ENCODE data around the gene PXMP4.

PXMP4 gene

GRCh38 chr20:33653900-33654596 is 66.1 kb downstream of the PXMP4 start:
- Histone ChIP-seq H3K27ac (replicated peaks; ENCODE audit: low read length) (no peak overlapping the region), H2AK5ac (ENCODE audit: low read depth, low read length) (no peak overlapping the region), H3K4me1 (ENCODE audit: control insufficient read depth in 2 of 2, insufficient read depth in 1 of 2, low read depth in 1 of 2, low read length in 2 of 2) (peaks cover 0 to 5% of the 10 kb centered on the region in 2 donors), H3K9me3 (replicated peaks in 1 of 2; ENCODE audit: control insufficient read depth in 2 of 2, insufficient read depth in 1 of 2, low read depth in 1 of 2, low read length in 2 of 2) (no peaks in the 10 kb centered on the region), H3K79me1 (ENCODE audit: low read depth, low read length) (peaks cover 3% of the 10 kb centered on the region), H4K8ac (ENCODE audit: low read depth, low read length) (no peak overlapping the region), H3K23ac (ENCODE audit: low read depth, low read length, poor library complexity) (peak overlapping the region; percentile 11), H3K36me3 (replicated peaks in 1 of 2; ENCODE audit: control insufficient read depth in 2 of 2, insufficient read depth in 2 of 2, low read length in 2 of 2) (peaks cover 4 to 12% of the 10 kb centered on the region in 2 donors), H3K27me3 (ENCODE audit: control insufficient read depth in 3 of 3, insufficient read depth in 3 of 3, low read depth in 1 of 3, low read length in 3 of 3) (no peaks in the 10 kb centered on the region), H3K4me3 (ENCODE audit: low read length in 2 of 2) (no peak overlapping the region), H3K9ac (ENCODE audit: low read depth, low read length, poor library complexity) (no peak overlapping the region), H3K4ac (ENCODE audit: low read length) (no peak overlapping the region), H3K14ac (ENCODE audit: low read length) (no peak overlapping the region), H2BK120ac (ENCODE audit: low read depth, low read length) (no peak overlapping the region), H4K91ac (ENCODE audit: low read depth, low read length, poor library complexity) (no peak overlapping the region), H3K18ac (ENCODE audit: low read length) (no peak overlapping the region), H2BK15ac (ENCODE audit: low read length) (no peak overlapping the region), H2BK5ac (ENCODE audit: low read length) (no peak overlapping the region), H2BK12ac (ENCODE audit: low read length) (no peak overlapping the region), H3K4me2 (ENCODE audit: insufficient read depth, low read length, poor library complexity, severe bottlenecking) (no peak overlapping the region), H2AFZ (ENCODE audit: low read length) (no peak overlapping the region)
- no peak for DNase-seq (ENCODE audit: low spot score)
- WGBS, 2 donors (ENCODE audit: extremely low coverage in 2 of 2, insufficient read length in 2 of 2, insufficient replicate concordance in 1 of 2), result no CpG with 5 or more reads among the region's 11 CpGs

DNA sequence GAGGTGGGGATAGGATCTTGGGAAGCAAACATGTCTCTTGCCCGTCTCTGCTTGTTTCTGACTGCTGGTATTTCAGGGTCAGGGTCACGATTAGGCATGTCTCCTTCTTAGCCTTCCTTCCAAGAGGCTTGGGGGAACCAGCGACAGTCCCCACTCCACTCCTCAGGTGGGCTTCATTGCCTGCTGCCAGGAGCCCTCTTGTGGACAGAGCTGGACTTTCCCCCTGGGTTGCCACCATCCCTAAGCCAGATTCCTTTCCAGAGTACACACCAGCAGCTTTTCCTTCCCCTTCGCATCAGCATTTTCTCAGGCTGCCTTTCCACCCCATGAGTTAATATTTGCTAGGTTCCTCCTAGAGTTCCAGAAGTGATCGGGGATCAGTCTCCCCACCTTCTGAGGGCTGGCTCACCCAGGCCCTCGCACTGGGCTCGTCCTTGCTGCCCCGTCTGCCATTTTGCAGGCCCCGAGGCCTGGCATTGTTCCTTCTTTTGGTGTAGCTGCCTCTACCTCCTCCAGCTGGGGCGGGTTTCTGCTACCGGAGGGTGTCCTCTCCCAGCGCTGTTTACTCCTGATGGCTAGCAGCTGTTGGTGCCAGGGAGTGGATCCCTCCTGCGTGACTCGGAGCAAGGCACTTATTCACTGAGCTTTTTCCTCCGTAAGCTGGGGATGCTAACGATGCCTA is 66.8 kb downstream of the PXMP4 start:
- peak overlapping the region; percentile 48 for H3K18ac ChIP-seq (ENCODE audit: low read length)
- H2AK5ac ChIP-seq (ENCODE audit: low read depth, low read length), result no peak overlapping the region
- no peak overlapping the region for H3K4me3 ChIP-seq (ENCODE audit: low read length in 2 of 2)
- no peak overlapping the region for H3K27ac ChIP-seq (replicated peaks; ENCODE audit: low read length)
- no peak overlapping the region for H3K14ac ChIP-seq (ENCODE audit: low read length)
- H3K27me3 ChIP-seq (ENCODE audit: control insufficient read depth in 3 of 3, insufficient read depth in 3 of 3, low read depth in 1 of 3, low read length in 3 of 3), result no peaks in the 10 kb centered on the region
- H4K8ac ChIP-seq (ENCODE audit: low read depth, low read length), result no peak overlapping the region
- H4K91ac ChIP-seq (ENCODE audit: low read depth, low read length, poor library complexity), result no peak overlapping the region
- H3K4me2 ChIP-seq (ENCODE audit: insufficient read depth, low read length, poor library complexity, severe bottlenecking), result no peak overlapping the region
- no peaks in the 10 kb centered on the region for H3K9me3 ChIP-seq (replicated peaks in 1 of 2; ENCODE audit: control insufficient read depth in 2 of 2, insufficient read depth in 1 of 2, low read depth in 1 of 2, low read length in 2 of 2)
- H3K4ac ChIP-seq (ENCODE audit: low read length), result no peak overlapping the region
- no peak overlapping the region for H2BK15ac ChIP-seq (ENCODE audit: low read length)
- no peak overlapping the region for H2BK12ac ChIP-seq (ENCODE audit: low read length)
- no peak overlapping the region for H3K9ac ChIP-seq (ENCODE audit: low read depth, low read length, poor library complexity)
- DNase-seq (ENCODE audit: low spot score), result peak; percentile 53
- peaks cover 0 to 5% of the 10 kb centered on the region in 2 donors for H3K4me1 ChIP-seq (ENCODE audit: control insufficient read depth in 2 of 2, insufficient read depth in 1 of 2, low read depth in 1 of 2, low read length in 2 of 2)
- no CpG with 5 or more reads among the region's 16 CpGs for WGBS, 2 donors (ENCODE audit: extremely low coverage in 2 of 2, insufficient read length in 2 of 2, insufficient replicate concordance in 1 of 2)
- H3K79me1 ChIP-seq (ENCODE audit: low read depth, low read length), result peaks cover 3% of the 10 kb centered on the region
- H2AFZ ChIP-seq (ENCODE audit: low read length), result peak overlapping the region; percentile 54
- H3K36me3 ChIP-seq (replicated peaks in 1 of 2; ENCODE audit: control insufficient read depth in 2 of 2, insufficient read depth in 2 of 2, low read length in 2 of 2), result peaks cover 6 to 10% of the 10 kb centered on the region in 2 donors
- H3K23ac ChIP-seq (ENCODE audit: low read depth, low read length, poor library complexity), result peak overlapping the region; percentile 11
- peak overlapping the region; percentile 14 for H2BK120ac ChIP-seq (ENCODE audit: low read depth, low read length)
- no peak overlapping the region for H2BK5ac ChIP-seq (ENCODE audit: low read length)
